IPS-20b (cell line): Measurements from ENCODE around the gene CROCC2.

Experiments used
- H3K27ac ChIP-seq: one replicate; pipeline ENCODE4 v1.5.1; 2013; ENCODE audit warnings: low read length
- H3K27me3 ChIP-seq: 2 replicates; pipeline ENCODE4 v1.6.1; 2013; ENCODE audit warnings: mild to moderate bottlenecking, low read length, inconsistent platforms; ENCODE audit not compliant: insufficient read depth
- H3K36me3 ChIP-seq: 2 replicates; pipeline ENCODE4 v1.6.1; 2013; ENCODE audit warnings: low read depth, mild to moderate bottlenecking, inconsistent platforms, low read length, moderate library complexity; ENCODE audit not compliant: insufficient read depth
- H3K4me1 ChIP-seq: 2 replicates; pipeline ENCODE4 v1.6.1; 2013; ENCODE audit warnings: mild to moderate bottlenecking, control low read depth, inconsistent platforms, low read length, moderate library complexity; ENCODE audit not compliant: insufficient read depth
- H3K4me3 ChIP-seq: 2 replicates; pipeline ENCODE4 v1.5.1; 2013; ENCODE audit warnings: mild to moderate bottlenecking, low read length, inconsistent platforms
- H3K9ac ChIP-seq: 2 replicates; pipeline ENCODE4 v1.6.1; 2013; ENCODE audit warnings: low read depth, mild to moderate bottlenecking, inconsistent platforms, low read length, moderate library complexity
- H3K9me3 ChIP-seq: 2 replicates; pipeline ENCODE4 v1.6.1; 2013; ENCODE audit warnings: mild to moderate bottlenecking, low read depth, low read length, inconsistent platforms; ENCODE audit not compliant: insufficient read depth

CROCC2 gene

DNA sequence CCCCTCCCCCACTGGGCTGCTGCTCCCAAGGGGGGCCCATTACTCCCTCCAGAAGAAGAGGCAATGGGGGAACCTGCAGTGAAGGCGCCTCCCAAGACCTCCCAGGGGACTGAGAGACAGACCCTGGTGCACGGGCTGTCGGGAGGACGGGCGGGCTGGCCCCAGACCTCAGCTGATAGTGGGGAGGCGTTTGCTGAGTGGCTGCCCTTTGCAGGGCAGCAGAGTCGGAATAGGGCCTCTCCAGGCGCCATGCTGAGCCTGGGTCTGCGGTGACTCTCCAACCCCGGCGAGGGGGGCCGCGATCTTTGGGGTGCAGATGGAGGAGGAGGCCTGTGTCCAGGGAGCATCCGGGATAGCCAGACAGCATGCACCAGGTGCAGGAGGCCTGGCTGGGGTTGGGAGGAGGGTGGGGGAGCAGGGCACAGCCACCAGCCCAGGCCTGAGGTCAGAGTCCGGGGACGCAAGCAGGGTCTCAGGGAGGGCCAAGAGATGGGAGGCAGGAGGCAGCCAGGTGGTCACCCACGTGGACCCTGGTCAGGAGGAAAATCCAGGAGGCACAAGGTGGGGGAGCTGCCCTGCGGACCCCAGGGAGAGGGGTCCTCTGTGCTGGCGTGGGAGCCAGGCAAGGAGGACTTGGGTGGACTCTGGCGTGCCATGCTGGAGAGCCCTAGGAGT, 11.0 kb downstream of the CROCC2 start:
- no peak overlapping the region for H3K9ac ChIP-seq
- H3K27ac ChIP-seq = no peak overlapping the region
- no peaks in the 10 kb centered on the region for H3K36me3 ChIP-seq
- no peaks in the 10 kb centered on the region for H3K4me1 ChIP-seq
- H3K4me3 ChIP-seq = peak overlapping the region; percentile 58; the same call in 1 of the 2 replicates
- peaks cover 24% of the 10 kb centered on the region for H3K27me3 ChIP-seq
- no peaks in the 10 kb centered on the region for H3K9me3 ChIP-seq

DNA sequence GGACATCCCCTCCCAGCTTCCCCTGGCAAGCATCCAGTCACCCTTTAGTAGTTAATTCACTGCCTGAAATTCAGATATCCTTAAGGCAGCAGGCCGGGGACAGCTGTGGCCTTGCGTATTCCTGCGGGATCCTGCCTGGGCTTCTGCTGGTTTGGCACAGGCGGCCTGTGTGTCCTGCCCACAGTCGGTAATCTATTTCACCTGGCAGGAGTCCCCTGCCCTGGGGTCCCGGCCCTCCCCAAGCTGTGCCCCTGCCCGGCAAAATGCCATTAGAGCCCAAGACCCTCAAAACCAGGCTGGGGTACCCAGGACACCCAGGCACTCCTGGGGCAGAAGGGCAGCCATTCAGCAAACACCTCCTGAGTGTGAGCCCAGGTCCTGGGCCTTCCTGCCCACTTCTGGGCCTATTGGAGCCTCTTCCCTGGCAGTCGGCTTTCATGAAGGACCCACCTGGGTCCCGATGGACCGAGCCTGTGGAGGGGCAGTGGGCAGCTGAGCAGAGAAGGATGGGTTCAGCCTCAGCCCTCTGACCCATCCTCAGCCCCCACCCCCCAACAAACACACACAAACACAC, 11.6 kb downstream of the CROCC2 start:
- Histone ChIP-seq H3K4me3 (no peak overlapping the region), H3K36me3 (no peaks in the 10 kb centered on the region), H3K9ac (no peak overlapping the region), H3K4me1 (no peaks in the 10 kb centered on the region), H3K9me3 (no peaks in the 10 kb centered on the region), H3K27ac (no peak overlapping the region), H3K27me3 (peaks cover 24% of the 10 kb centered on the region)

- H3K4me3 ChIP-seq = no peak overlapping the region
- H3K27ac ChIP-seq = no peak overlapping the region
- no peaks in the 10 kb centered on the region for H3K36me3 ChIP-seq
- H3K9ac ChIP-seq = no peak overlapping the region
- no peaks in the 10 kb centered on the region for H3K4me1 ChIP-seq
- no peaks in the 10 kb centered on the region for H3K9me3 ChIP-seq
- peaks cover 24% of the 10 kb centered on the region for H3K27me3 ChIP-seq
Observed at GRCh38 chr2:240918258-240919091, 12.3 kb downstream of the CROCC2 start.

DNA sequence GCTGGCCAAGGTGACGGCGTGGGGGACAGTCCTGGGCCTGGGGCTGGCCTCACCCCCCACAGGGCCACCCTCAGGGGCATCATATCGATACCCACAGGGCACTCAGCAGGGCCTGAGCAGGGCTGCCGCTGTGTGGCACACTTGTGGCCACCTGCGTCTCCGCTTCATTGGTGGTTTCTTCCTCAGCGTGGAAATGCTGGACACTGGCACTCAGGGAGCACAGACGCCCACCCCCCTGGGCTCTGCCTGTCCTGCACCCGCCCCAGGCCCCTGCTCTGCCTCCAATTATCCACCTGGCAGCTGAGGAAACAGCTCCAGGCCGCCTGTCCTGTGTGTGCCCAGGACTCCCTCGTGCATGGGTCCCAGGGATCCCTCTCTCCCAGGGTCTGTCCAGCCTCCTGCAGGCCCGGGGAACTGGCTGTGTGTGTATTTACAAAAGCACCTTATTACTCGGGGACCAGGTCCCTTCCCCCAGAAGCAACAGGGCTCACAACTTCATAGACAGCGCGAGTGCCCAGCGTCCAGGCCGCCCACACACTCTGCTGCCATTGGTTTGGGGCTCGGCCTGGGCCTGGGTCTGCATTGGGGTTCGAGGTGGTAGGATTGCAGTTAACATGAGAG, 13.1 kb downstream of the CROCC2 start:
- H3K4me3 ChIP-seq = no peak overlapping the region
- no peak overlapping the region for H3K27ac ChIP-seq
- no peaks in the 10 kb centered on the region for H3K9me3 ChIP-seq
- H3K27me3 ChIP-seq = peaks cover 21% of the 10 kb centered on the region
- no peak overlapping the region for H3K9ac ChIP-seq
- H3K4me1 ChIP-seq = no peaks in the 10 kb centered on the region
- no peaks in the 10 kb centered on the region for H3K36me3 ChIP-seq

DNA sequence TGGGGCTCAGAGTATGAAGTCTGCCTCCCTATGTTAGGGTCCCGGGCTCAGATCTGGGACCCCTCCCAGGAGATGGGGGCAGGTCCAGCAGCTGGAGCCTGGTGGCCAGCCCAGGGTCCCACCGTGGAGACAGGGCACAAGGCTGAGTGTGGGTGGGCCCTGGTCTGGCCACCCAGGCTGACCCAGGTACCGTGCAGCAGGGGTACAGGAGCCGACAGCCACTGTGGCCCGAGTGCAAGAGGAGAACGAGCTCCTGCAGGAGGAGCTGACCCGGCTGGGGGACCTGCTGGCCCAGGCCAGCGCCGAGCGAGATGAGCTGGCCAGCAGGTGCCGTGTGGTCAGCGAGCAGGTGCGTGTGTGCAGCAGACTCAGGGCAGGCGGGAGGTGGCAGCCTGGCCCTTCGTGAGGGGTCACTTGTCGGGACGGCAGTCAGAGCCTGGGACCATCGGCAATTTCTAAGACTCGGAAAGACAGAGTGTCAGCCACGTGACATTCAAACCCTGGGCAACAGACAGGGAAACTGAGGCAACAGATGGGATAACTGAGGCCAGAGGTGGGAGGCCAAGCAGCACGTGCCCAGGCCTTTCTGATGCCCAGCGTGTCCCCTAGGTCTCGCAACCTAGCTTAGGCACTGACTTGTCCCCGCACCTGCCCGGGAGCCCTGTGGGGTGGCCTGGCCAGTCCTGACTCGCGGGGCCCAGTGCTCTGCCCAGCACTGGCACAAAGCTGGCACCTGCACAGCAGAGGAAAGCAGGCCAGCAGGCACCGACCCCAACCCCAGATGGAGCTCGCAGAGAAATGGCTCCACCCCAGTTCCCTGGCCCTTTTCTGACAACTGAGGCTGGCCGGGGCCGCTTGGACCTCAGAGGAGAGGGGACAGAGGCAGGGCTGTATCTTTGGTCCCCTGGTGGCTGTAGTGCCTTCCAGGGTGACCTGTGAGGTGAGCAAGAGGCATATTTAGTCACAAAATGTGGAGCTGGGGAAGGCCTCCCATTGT, 13.9 kb downstream of the CROCC2 start:
- H3K36me3 ChIP-seq = no peaks in the 10 kb centered on the region
- peaks cover 16% of the 10 kb centered on the region for H3K27me3 ChIP-seq
- no peak overlapping the region for H3K4me3 ChIP-seq
- no peaks in the 10 kb centered on the region for H3K9me3 ChIP-seq
- no peak overlapping the region for H3K9ac ChIP-seq
- no peak overlapping the region for H3K27ac ChIP-seq
- H3K4me1 ChIP-seq = no peaks in the 10 kb centered on the region

DNA sequence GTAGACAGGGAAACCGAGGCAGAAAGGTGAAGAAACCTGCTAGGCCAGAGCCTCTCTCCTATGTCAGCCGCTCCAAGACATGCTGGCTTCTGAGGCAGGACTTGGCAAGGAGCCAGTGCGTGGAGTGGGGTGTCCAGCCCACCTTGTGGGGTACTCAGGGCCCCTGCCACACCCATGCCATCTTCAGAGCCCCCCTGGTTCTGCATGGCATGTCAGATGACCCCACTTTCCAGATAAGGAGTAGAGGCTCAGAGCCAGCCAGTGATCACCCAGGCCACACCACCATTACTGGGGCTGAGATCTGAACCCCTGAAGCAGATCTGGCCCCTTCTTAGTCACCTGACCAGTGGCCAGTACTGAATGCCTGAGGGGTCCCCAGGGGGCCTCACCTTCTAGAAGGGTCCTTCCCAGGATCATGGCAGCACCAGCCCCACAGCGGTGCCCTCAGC, 14.7 kb downstream of the CROCC2 start:
- no peak overlapping the region for H3K9ac ChIP-seq
- H3K4me1 ChIP-seq = no peaks in the 10 kb centered on the region
- H3K9me3 ChIP-seq = no peaks in the 10 kb centered on the region
- H3K36me3 ChIP-seq = no peaks in the 10 kb centered on the region
- peaks cover 8% of the 10 kb centered on the region for H3K27me3 ChIP-seq
- H3K4me3 ChIP-seq = no peak overlapping the region
- no peak overlapping the region for H3K27ac ChIP-seq

DNA sequence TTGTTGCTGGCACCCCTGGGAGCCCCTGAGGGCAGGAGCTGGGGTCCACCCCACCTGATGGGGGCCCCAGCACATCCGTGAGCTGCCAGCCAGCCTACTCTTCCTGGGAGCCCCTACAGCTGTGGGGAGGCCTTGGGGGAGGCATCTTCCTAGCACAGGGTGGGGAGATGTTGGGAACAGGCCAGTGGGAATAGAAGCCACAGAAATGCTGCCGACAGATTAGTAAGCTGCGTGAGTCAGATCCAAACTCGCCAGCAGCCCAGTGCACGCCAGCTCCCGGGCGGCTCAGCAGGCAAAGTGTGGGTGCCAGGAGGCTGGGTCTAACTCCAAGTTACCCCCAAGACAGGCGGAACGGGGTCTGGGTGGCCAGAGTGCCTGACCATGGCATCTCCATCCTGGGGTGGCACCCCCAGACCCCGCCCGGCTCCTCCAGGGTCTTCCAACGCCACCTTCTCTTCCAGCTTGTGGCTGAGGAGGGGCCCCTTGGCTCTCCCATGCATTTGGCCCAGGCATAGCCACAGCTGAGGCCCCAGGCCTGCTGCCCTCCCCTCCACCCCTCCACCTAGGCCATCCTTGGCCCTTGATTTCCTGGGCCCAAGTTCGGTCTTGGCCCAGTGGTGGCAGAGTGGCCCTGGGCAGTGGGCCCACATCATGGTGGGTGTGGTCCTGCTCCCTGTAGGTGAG, 15.3 kb downstream of the CROCC2 start:
- Histone ChIP-seq H3K9me3 (no peaks in the 10 kb centered on the region), H3K4me1 (no peaks in the 10 kb centered on the region), H3K27me3 (peaks cover 6% of the 10 kb centered on the region), H3K9ac (no peak overlapping the region), H3K27ac (no peak overlapping the region), H3K4me3 (no peak overlapping the region), H3K36me3 (no peaks in the 10 kb centered on the region)

DNA sequence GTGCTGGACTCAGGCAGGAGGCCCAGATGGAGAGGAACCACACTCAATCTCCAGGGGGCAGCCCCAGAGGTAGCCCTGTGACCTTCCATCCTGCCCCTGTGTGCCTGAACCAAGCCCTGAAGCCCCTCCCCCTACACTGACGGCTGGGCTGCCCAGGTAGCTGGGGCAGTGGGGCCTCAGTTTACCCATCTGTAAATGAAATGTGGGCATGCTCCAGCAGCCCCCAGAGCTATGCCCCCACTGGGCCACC, 15.8 kb downstream of the CROCC2 start:
- no peak overlapping the region for H3K9ac ChIP-seq
- no peaks in the 10 kb centered on the region for H3K4me1 ChIP-seq
- no peak overlapping the region for H3K27ac ChIP-seq
- no peaks in the 10 kb centered on the region for H3K36me3 ChIP-seq
- H3K4me3 ChIP-seq = no peak overlapping the region
- peaks cover 1% of the 10 kb centered on the region; the same call in 1 of the 2 replicates for H3K27me3 ChIP-seq
- no peaks in the 10 kb centered on the region for H3K9me3 ChIP-seq

- Histone ChIP-seq H3K9me3 (no peaks in the 10 kb centered on the region), H3K9ac (no peak overlapping the region), H3K36me3 (no peaks in the 10 kb centered on the region), H3K4me3 (no peak overlapping the region), H3K27ac (no peak overlapping the region), H3K27me3 (no peaks in the 10 kb centered on the region), H3K4me1 (no peaks in the 10 kb centered on the region)
Observed at GRCh38 chr2:240922245-240922981, 16.3 kb downstream of the CROCC2 start.

DNA sequence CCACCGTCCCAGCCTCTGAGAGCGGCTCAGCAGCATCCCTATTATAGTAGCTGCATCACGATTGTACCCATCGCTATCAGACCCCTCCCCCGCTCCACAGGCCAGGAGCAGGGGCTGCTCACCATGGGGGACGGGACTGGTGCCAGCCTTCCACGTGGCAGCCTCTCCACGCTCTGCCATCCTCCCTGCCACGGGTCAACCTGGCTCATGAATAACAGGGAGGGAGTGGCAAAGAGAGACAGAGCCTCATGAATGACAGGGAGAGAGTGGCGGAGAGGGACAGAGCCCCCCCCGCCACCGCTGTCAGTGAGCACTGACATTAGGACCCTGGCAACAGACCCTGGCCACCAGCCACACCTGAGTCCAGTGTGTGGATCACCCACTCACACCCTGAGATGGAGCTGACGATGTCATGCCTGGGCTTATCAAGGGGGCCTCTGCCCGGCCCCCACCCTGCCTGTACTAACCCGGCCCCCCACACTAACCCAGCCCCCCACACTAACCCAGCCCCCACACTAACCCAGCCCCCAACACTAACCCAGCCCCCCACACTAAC, 16.9 kb downstream of the CROCC2 start:
- Histone ChIP-seq H3K27ac (no peak overlapping the region), H3K27me3 (no peaks in the 10 kb centered on the region), H3K9ac (no peak overlapping the region), H3K4me1 (no peaks in the 10 kb centered on the region), H3K36me3 (no peaks in the 10 kb centered on the region), H3K9me3 (no peaks in the 10 kb centered on the region), H3K4me3 (no peak overlapping the region)
